ENCODE results near the gene HDLBP. TPM values are rescaled to one million over a fixed set of nuclear protein-coding genes. Genes with fewer than 3 reads are reported as not detected.

HDLBP gene
- total RNA-seq, 4 donors from 2014 or later, result 239 to 310 (median 273) TPM

GRCh38 chr2:241239552-241240202, 75.8 kb downstream of the HDLBP start:
- TF ChIP-seq POLR2A (IDR thresholded peaks at IDR 0.05), result no peak
- no peak for TF ChIP-seq CTCF (IDR thresholded peaks at IDR 0.05)
- no peaks in the 10 kb centered on the region for H3K9me3 ChIP-seq
- peaks cover 73 to 100% (median 94%) of the 10 kb centered on the region in 3 donors for H3K36me3 ChIP-seq
- WGBS, 2 donors, result 92 to 93% methylated on average over 22 to 25 of the region's 28 CpGs
- no peak overlapping the region for H3K27ac ChIP-seq
- H3K4me3 ChIP-seq, result no peak overlapping the region
- DNase-seq, result no peak
- H3K4me1 ChIP-seq, result no peaks in the 10 kb centered on the region
- intact Hi-C loops (cut with DNase I), result no loop called here
- H3K27me3 ChIP-seq, result no peaks in the 10 kb centered on the region

- WGBS, 2 donors, result 78% methylated on average over 5 of the region's 5 CpGs
- H3K36me3 ChIP-seq, result peaks cover 82 to 100% (median 96%) of the 10 kb centered on the region in 3 donors
- DNase-seq, result no peak
Observed at GRCh38 chr2:241238693-241239198, 76.7 kb downstream of the HDLBP start.

GRCh38 chr2:241237949-241238371, 77.5 kb downstream of the HDLBP start:
- H3K36me3 ChIP-seq, result peaks cover 82 to 100% (median 98%) of the 10 kb centered on the region in 3 donors
- H3K4me1 ChIP-seq, result no peaks in the 10 kb centered on the region
- intact Hi-C loops (cut with DNase I), result no loop called here
- H3K9me3 ChIP-seq, result no peaks in the 10 kb centered on the region
- no peak overlapping the region for H3K27ac ChIP-seq
- WGBS, 2 donors, result 90% methylated on average over 4 to 11 of the region's 12 CpGs
- H3K4me3 ChIP-seq, result no peak overlapping the region
- DNase-seq, result no peak
- no peak for TF ChIP-seq CTCF (IDR thresholded peaks at IDR 0.05)
- TF ChIP-seq POLR2A (IDR thresholded peaks at IDR 0.05), result no peak
- no peaks in the 10 kb centered on the region for H3K27me3 ChIP-seq

More at GRCh38 chr2:241238693-241239198, 76.7 kb downstream of the HDLBP start:
- H3K4me3 ChIP-seq, result no peak overlapping the region
- no peaks in the 10 kb centered on the region for H3K27me3 ChIP-seq
- TF ChIP-seq CTCF (IDR thresholded peaks at IDR 0.05), result no peak
- no peak for TF ChIP-seq POLR2A (IDR thresholded peaks at IDR 0.05)
- H3K4me1 ChIP-seq, result no peaks in the 10 kb centered on the region
- no peaks in the 10 kb centered on the region for H3K9me3 ChIP-seq
- intact Hi-C loops (cut with DNase I), result no loop called here
- no peak overlapping the region for H3K27ac ChIP-seq

GRCh38 chr2:241237047-241237446, 78.4 kb downstream of the HDLBP start:
- no peak for DNase-seq
- H3K9me3 ChIP-seq, result no peaks in the 10 kb centered on the region
- H3K27ac ChIP-seq, result no peak overlapping the region
- 92 to 98% methylated on average over 2 to 6 of the region's 6 CpGs for WGBS, 2 donors
- H3K4me3 ChIP-seq, result no peak overlapping the region
- no peaks in the 10 kb centered on the region for H3K27me3 ChIP-seq
- intact Hi-C loops (cut with DNase I), result no loop called here
- no peak for TF ChIP-seq CTCF (IDR thresholded peaks at IDR 0.05)
- TF ChIP-seq POLR2A (IDR thresholded peaks at IDR 0.05), result no peak
- no peaks in the 10 kb centered on the region for H3K4me1 ChIP-seq
- peaks cover 78 to 100% (median 99%) of the 10 kb centered on the region in 3 donors for H3K36me3 ChIP-seq

- intact Hi-C loops (cut with DNase I), result no loop called here
- TF ChIP-seq POLR2A (IDR thresholded peaks at IDR 0.05), result no peak
- no peak for TF ChIP-seq CTCF (IDR thresholded peaks at IDR 0.05)
- peaks cover 81 to 100% (median 98%) of the 10 kb centered on the region in 3 donors for H3K36me3 ChIP-seq
Observed at GRCh38 chr2:241235859-241236593, 79.4 kb downstream of the HDLBP start.

More at GRCh38 chr2:241235859-241236593, 79.4 kb downstream of the HDLBP start:
- Histone ChIP-seq H3K4me1 (no peaks in the 10 kb centered on the region), H3K27ac (no peak overlapping the region), H3K4me3 (no peak overlapping the region), H3K9me3 (no peaks in the 10 kb centered on the region), H3K27me3 (no peaks in the 10 kb centered on the region)
- WGBS, 2 donors, result 89 to 90% methylated on average over 14 to 21 of the region's 30 CpGs
- no peak for DNase-seq
